ENCODE measurements around the gene TSPAN18.
A peak's percentile ranks its signal among the peaks of the same experiment; 100 is the strongest.

The TSPAN18 gene

GRCh38 chr11:44911029-44911814 lies 184.5 kb downstream of the TSPAN18 start:
- Mint-ChIP-seq H3K27ac (no peak overlapping the region), H3K27me3 (ENCODE audit: low read depth, poor library complexity) (peaks cover 3% of the 10 kb centered on the region)
- peak; percentile 95 for DNase-seq

GRCh38 chr11:44912270-44912987 lies 185.7 kb downstream of the TSPAN18 start:
- H3K4me1 Mint-ChIP-seq, result peaks cover 35% of the 10 kb centered on the region
- TF ChIP-seq CTCF (IDR thresholded peaks at IDR 0.05), result no peak
- peaks cover 3% of the 10 kb centered on the region for H3K27me3 Mint-ChIP-seq (ENCODE audit: low read depth, poor library complexity)
- H3K4me3 Mint-ChIP-seq, result peak overlapping the region; percentile 73
- no peaks in the 10 kb centered on the region for H3K9me3 Mint-ChIP-seq
- no peaks in the 10 kb centered on the region for H3K36me3 Mint-ChIP-seq (ENCODE audit: low read depth)
- H3K27ac Mint-ChIP-seq, result peak overlapping the region; percentile 64
- peak; percentile 62 for DNase-seq

More at GRCh38 chr11:44911029-44911814, 184.5 kb downstream of the TSPAN18 start:
- H3K9me3 Mint-ChIP-seq, result no peaks in the 10 kb centered on the region
- H3K36me3 Mint-ChIP-seq (ENCODE audit: low read depth), result no peaks in the 10 kb centered on the region
- TF ChIP-seq CTCF (IDR thresholded peaks at IDR 0.05), result peak; percentile 83
- no peak overlapping the region for H3K4me3 Mint-ChIP-seq
- peaks cover 35% of the 10 kb centered on the region for H3K4me1 Mint-ChIP-seq

- TF ChIP-seq CTCF (IDR thresholded peaks at IDR 0.05), result no peak
- Mint-ChIP-seq H3K9me3 (no peaks in the 10 kb centered on the region), H3K27ac (no peak overlapping the region), H3K4me3 (no peak overlapping the region), H3K27me3 (ENCODE audit: low read depth, poor library complexity) (no peaks in the 10 kb centered on the region), H3K36me3 (ENCODE audit: low read depth) (no peaks in the 10 kb centered on the region), H3K4me1 (peaks cover 31% of the 10 kb centered on the region)
- DNase-seq, result no peak
These were observed 186.7 kb downstream of the TSPAN18 start for GRCh38 chr11:44913502-44913901.

GRCh38 chr11:44914105-44914504 lies 187.3 kb downstream of the TSPAN18 start:
- TF ChIP-seq CTCF (IDR thresholded peaks at IDR 0.05), result no peak
- H3K36me3 Mint-ChIP-seq (ENCODE audit: low read depth), result no peaks in the 10 kb centered on the region
- no peaks in the 10 kb centered on the region for H3K9me3 Mint-ChIP-seq
- DNase-seq, result no peak
- no peak overlapping the region for H3K4me3 Mint-ChIP-seq
- H3K27ac Mint-ChIP-seq, result no peak overlapping the region
- H3K27me3 Mint-ChIP-seq (ENCODE audit: low read depth, poor library complexity), result no peaks in the 10 kb centered on the region
- H3K4me1 Mint-ChIP-seq, result peaks cover 29% of the 10 kb centered on the region

- H3K4me3 Mint-ChIP-seq, result no peak overlapping the region
- H3K27me3 Mint-ChIP-seq (ENCODE audit: low read depth, poor library complexity), result no peaks in the 10 kb centered on the region
- TF ChIP-seq CTCF (IDR thresholded peaks at IDR 0.05), result no peak
- H3K9me3 Mint-ChIP-seq, result no peaks in the 10 kb centered on the region
- H3K27ac Mint-ChIP-seq, result no peak overlapping the region
- no peaks in the 10 kb centered on the region for H3K36me3 Mint-ChIP-seq (ENCODE audit: low read depth)
- DNase-seq, result no peak
- peaks cover 27% of the 10 kb centered on the region for H3K4me1 Mint-ChIP-seq
These were observed 188.2 kb downstream of the TSPAN18 start for GRCh38 chr11:44915004-44915403.

All from nephron progenitor cell (in vitro differentiated cells).